Measurements from ENCODE around the gene LYRM4. TPM values are rescaled to one million over a fixed set of nuclear protein-coding genes. Genes with fewer than 3 reads are reported as not detected.

The LYRM4 gene
- total and polyA plus RNA-seq, 2 donors (not counting 1 experiment from before 2014, with no cell fraction given), result 14.5 to 31.9 TPM

- Histone ChIP-seq H3K9ac (ENCODE audit: insufficient read depth, low read length) (no peak overlapping the region), H3K4me1 (ENCODE audit: control insufficient read depth, extremely low read depth, insufficient read depth, low read length) (no peaks in the 10 kb centered on the region), H3K4me3 (replicated peaks in 1 of 4; ENCODE audit: control extremely low read depth in 1 of 4, insufficient read depth in 1 of 4, low read depth in 3 of 4, low read length in 4 of 4) (no peak overlapping the region), H3K4me2 (ENCODE audit: extremely low read depth, insufficient read depth, low read length) (no peak overlapping the region), H3K79me2 (ENCODE audit: control insufficient read depth, insufficient read depth, low read length) (no peaks in the 10 kb centered on the region), H4K20me1 (ENCODE audit: control insufficient read depth, extremely low read depth, insufficient read depth, low read length) (peaks cover 1% of the 10 kb centered on the region), H2AFZ (ENCODE audit: low read length) (no peak overlapping the region), H3K27me3 (ENCODE audit: control insufficient read depth, insufficient read depth, low read length) (no peaks in the 10 kb centered on the region), H3K9me3 (ENCODE audit: control insufficient read depth, insufficient read depth, low read depth, low read length) (no peaks in the 10 kb centered on the region), H3K27ac (ENCODE audit: insufficient read depth, low read length) (no peak overlapping the region), H3K36me3 (ENCODE audit: control insufficient read depth, insufficient read depth, low read length) (no peaks in the 10 kb centered on the region)
- DNase-seq (ENCODE audit: low read depth in 2 of 2), result no peak
- no peak for TF ChIP-seq CTCF (conservative IDR thresholded peaks at IDR 0.05 in 1 of 2, IDR thresholded peaks at IDR 0.05 in 1 of 2; ENCODE audit: low read depth in 1 of 2, low read length in 2 of 2)
- TF ChIP-seq EZH2 (IDR thresholded peaks at IDR 0.05; ENCODE audit: low read length, missing control alignments), result no peak
Observed at GRCh38 chr6:5294392-5295211, 33.9 kb upstream of the LYRM4 start.

GRCh38 chr6:5293692-5294091 is 32.9 kb upstream of the LYRM4 start:
- Histone ChIP-seq H3K27ac (ENCODE audit: insufficient read depth, low read length) (no peak overlapping the region), H3K9ac (ENCODE audit: insufficient read depth, low read length) (no peak overlapping the region), H3K36me3 (ENCODE audit: control insufficient read depth, insufficient read depth, low read length) (no peaks in the 10 kb centered on the region), H4K20me1 (ENCODE audit: control insufficient read depth, extremely low read depth, insufficient read depth, low read length) (peaks cover 1% of the 10 kb centered on the region), H3K4me2 (ENCODE audit: extremely low read depth, insufficient read depth, low read length) (no peak overlapping the region), H3K9me3 (ENCODE audit: control insufficient read depth, insufficient read depth, low read depth, low read length) (no peaks in the 10 kb centered on the region), H3K27me3 (ENCODE audit: control insufficient read depth, insufficient read depth, low read length) (no peaks in the 10 kb centered on the region), H3K4me1 (ENCODE audit: control insufficient read depth, extremely low read depth, insufficient read depth, low read length) (no peaks in the 10 kb centered on the region), H3K79me2 (ENCODE audit: control insufficient read depth, insufficient read depth, low read length) (no peaks in the 10 kb centered on the region), H2AFZ (ENCODE audit: low read length) (no peak overlapping the region), H3K4me3 (replicated peaks in 1 of 4; ENCODE audit: control extremely low read depth in 1 of 4, insufficient read depth in 1 of 4, low read depth in 3 of 4, low read length in 4 of 4) (no peak overlapping the region)
- TF ChIP-seq CTCF (conservative IDR thresholded peaks at IDR 0.05 in 1 of 2, IDR thresholded peaks at IDR 0.05 in 1 of 2; ENCODE audit: low read depth in 1 of 2, low read length in 2 of 2) (no peak), EZH2 (IDR thresholded peaks at IDR 0.05; ENCODE audit: low read length, missing control alignments) (no peak)
- DNase-seq (ENCODE audit: low read depth in 2 of 2), result no peak

- Histone ChIP-seq H3K27me3 (ENCODE audit: control insufficient read depth, insufficient read depth, low read length) (no peaks in the 10 kb centered on the region), H3K9ac (ENCODE audit: insufficient read depth, low read length) (no peak overlapping the region), H3K9me3 (ENCODE audit: control insufficient read depth, insufficient read depth, low read depth, low read length) (no peaks in the 10 kb centered on the region), H3K4me1 (ENCODE audit: control insufficient read depth, extremely low read depth, insufficient read depth, low read length) (peaks cover 5% of the 10 kb centered on the region), H3K79me2 (ENCODE audit: control insufficient read depth, insufficient read depth, low read length) (no peaks in the 10 kb centered on the region), H4K20me1 (ENCODE audit: control insufficient read depth, extremely low read depth, insufficient read depth, low read length) (peaks cover 1% of the 10 kb centered on the region), H3K27ac (ENCODE audit: insufficient read depth, low read length) (no peak overlapping the region), H3K4me2 (ENCODE audit: extremely low read depth, insufficient read depth, low read length) (no peak overlapping the region), H3K36me3 (ENCODE audit: control insufficient read depth, insufficient read depth, low read length) (no peaks in the 10 kb centered on the region), H2AFZ (ENCODE audit: low read length) (no peak overlapping the region), H3K4me3 (replicated peaks in 1 of 4; ENCODE audit: control extremely low read depth in 1 of 4, insufficient read depth in 1 of 4, low read depth in 3 of 4, low read length in 4 of 4) (no peak overlapping the region)
- TF ChIP-seq EZH2 (IDR thresholded peaks at IDR 0.05; ENCODE audit: low read length, missing control alignments), result no peak
- DNase-seq (ENCODE audit: low read depth in 2 of 2), result no peak
Observed at GRCh38 chr6:5292154-5292553, 31.4 kb upstream of the LYRM4 start.
